COLO668 (cell line): Measurements from ENCODE around the gene SEC14L6.
"Not testable (repeated sequence)": the region's sequence is repeated elsewhere in the genome, so short reads cannot be mapped to it uniquely, and the experiment has no call there.

Source experiments
- DNase-seq: peaks from one replicate; lab custom pipeline; 2025; ENCODE audit not compliant: unreplicated experiment; lab: John Stamatoyannopoulos, UW

The SEC14L6 gene

GRCh38 chr22:30546616-30547015 is at the start of gene SEC14L6:
TSS of gene SEC14L6 (minus strand) at chr22:30546741. CDS start at chr22:30546682, 59 bp downstream.
- no peak for DNase-seq

GRCh38 chr22:30596199-30596598 is 49.7 kb upstream of the SEC14L6 start:
- no peak for DNase-seq

- not testable (repeated sequence) for DNase-seq
Observed at GRCh38 chr22:30592360-30592713, 45.8 kb upstream of the SEC14L6 start.

- peak; percentile 97 for DNase-seq
Observed at GRCh38 chr22:30591588-30592359, 45.2 kb upstream of the SEC14L6 start, which contains the start of gene PES1. TSS of gene PES1 (minus strand) at chr22:30591910. CDS start at chr22:30591833, 77 bp downstream.

- no peak for DNase-seq
Observed at GRCh38 chr22:30591191-30591587, 44.6 kb upstream of the SEC14L6 start.

GRCh38 chr22:30586414-30586813 is 39.9 kb upstream of the SEC14L6 start:
- no peak for DNase-seq

- DNase-seq = no peak
Observed at GRCh38 chr22:30584441-30584840, 37.9 kb upstream of the SEC14L6 start.

- no peak for DNase-seq
Observed at GRCh38 chr22:30582788-30583545, 36.4 kb upstream of the SEC14L6 start.

- no peak for DNase-seq
Observed at GRCh38 chr22:30582051-30582450, 35.5 kb upstream of the SEC14L6 start.

GRCh38 chr22:30580896-30581295 is 34.4 kb upstream of the SEC14L6 start:
- no peak for DNase-seq

GRCh38 chr22:30578481-30578880 is 31.9 kb upstream of the SEC14L6 start:
- no peak for DNase-seq

- DNase-seq = no peak
Observed at GRCh38 chr22:30575859-30576258, 29.3 kb upstream of the SEC14L6 start.

- peak; percentile 47 for DNase-seq
Observed at GRCh38 chr22:30574997-30575671, 28.6 kb upstream of the SEC14L6 start.

GRCh38 chr22:30574095-30574981 is 27.8 kb upstream of the SEC14L6 start, which contains the start of gene GAL3ST1:
TSS of gene GAL3ST1 (minus strand) at chr22:30574665. CDS start at chr22:30557392, 17,273 bp downstream.
- peak; percentile 80 for DNase-seq

GRCh38 chr22:30573594-30574094 is 27.1 kb upstream of the SEC14L6 start:
- peak; percentile 91 for DNase-seq

- peak; percentile 63 for DNase-seq
Observed at GRCh38 chr22:30572840-30573593, 26.5 kb upstream of the SEC14L6 start.

GRCh38 chr22:30572210-30572609 is 25.7 kb upstream of the SEC14L6 start:
- DNase-seq = no peak

GRCh38 chr22:30569674-30570202 is 23.2 kb upstream of the SEC14L6 start:
- no peak for DNase-seq

GRCh38 chr22:30568137-30568805 is 21.7 kb upstream of the SEC14L6 start:
- DNase-seq = no peak
